OCI-LY1 (cell line): Measurements from ENCODE around the gene GAL3ST2.

Source experiments
- CTCF ChIP-seq: fragments of 200-600 bp; sonication (generic), shearing (Covaris generic); IDR thresholded peaks from 2 replicates; pipeline ENCODE4 v1.5.1; 2017; ENCODE audit warnings: mild to moderate bottlenecking, antibody characterized with exemption, low read length, moderate library complexity, mixed read lengths
- EZH2 ChIP-seq: fragments of 200-600 bp; sonication (generic), shearing (Covaris generic); IDR thresholded peaks from 2 replicates; pipeline ENCODE4 v1.8.0; 2017; ENCODE audit warnings: borderline replicate concordance, mixed run types, mild to moderate bottlenecking, antibody characterized with exemption, low read length, moderate library complexity, mixed read lengths

DNA sequence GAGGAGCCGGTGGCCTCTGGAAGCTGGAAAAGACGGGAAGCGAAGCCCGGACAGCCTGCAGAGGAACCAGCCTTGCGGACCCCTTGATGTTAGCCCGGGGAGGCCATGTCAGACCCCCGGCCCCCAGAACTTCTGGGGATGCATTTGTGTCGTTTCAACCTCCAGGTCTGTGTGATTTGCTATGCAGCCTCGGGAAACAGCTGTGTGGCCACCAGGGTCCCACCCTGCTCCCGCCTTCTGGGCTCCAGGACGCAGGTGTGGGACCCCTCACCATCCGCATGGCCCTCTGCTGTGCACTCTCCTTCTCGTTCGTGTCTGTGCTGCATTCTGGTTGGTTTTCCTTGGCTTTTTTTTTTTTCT lies 45.6 kb downstream of the GAL3ST2 start:
- no peak for TF ChIP-seq CTCF
- no peak for TF ChIP-seq EZH2
